HepG2 (cell line): ENCODE measurements around the gene POLR3E. TPM values are rescaled to one million over a fixed set of nuclear protein-coding genes. Genes with fewer than 3 reads are reported as not detected.

Source experiments
- ATAC-seq: fragments of 200-7000 bp; cut with Tn5 transposase; 3 replicates; pipeline ENCODE4 v1.9.1; 2020; ENCODE audit warnings: mild to moderate bottlenecking, moderate library complexity
- BruUV-seq: library from RNA; stranded (reverse); fragments of 400-500 nt; replicated peaks from 2 replicates; lab custom pipeline; 2021; lab: Mats Ljungman, UMichigan
- CTCF ChIA-PET: fragments of 300-600 bp; formaldehyde crosslinking; extraction: SDS; loops from one replicate; lab custom pipeline; 2021; ENCODE audit warnings: low total read pairs, inconsistent platforms, low intra/inter-chr PET ratio; lab: Yijun Ruan, JAX
- POLR2A ChIA-PET: fragments of 350-600 bp; sonication (Branson Sonifier 250); formaldehyde crosslinking; loops from one replicate; lab custom pipeline; 2020; ENCODE audit warnings: antibody characterized with exemption, inconsistent platforms; lab: Yijun Ruan, JAX
- DNase-seq: peaks from one replicate; pipeline ENCODE4 v3.0.0-alpha.2; 2015; ENCODE audit warnings: low spot score
- FAIRE-seq: peaks from 3 replicates; lab custom pipeline; 2011; peaks lifted over from hg19 to GRCh38; lab: Jason Lieb, UNC
- H2AFZ ChIP-seq: one replicate; pipeline ENCODE4 v1.6.1; 2011; ENCODE audit warnings: low read length, inconsistent platforms
- H3K27ac ChIP-seq: fragments of 300-600 bp; 3 replicates; pipeline ENCODE4 v1.8.0; 2011; ENCODE audit warnings: mixed run types, mild to moderate bottlenecking, mixed read lengths, low read length, inconsistent platforms; ENCODE audit not compliant: insufficient read depth; ENCODE audit errors: extremely low read length
- H3K27me3 ChIP-seq, 2 experiments: fragments of 200-600 bp in 1 of 2; 2 replicates in 1 of 2; 3 replicates in 1 of 2; pipeline versions ENCODE4 v1.6.0 to v1.8.0; 2011; ENCODE audit warnings: low read length in 2 of 2, mild to moderate bottlenecking in 2 of 2, moderate library complexity in 2 of 2, inconsistent platforms in 1 of 2; ENCODE audit not compliant: insufficient read depth in 2 of 2, control insufficient read depth in 1 of 2
- H3K36me3 ChIP-seq, 2 experiments: fragments of 200-600 bp in 1 of 2; replicated peaks in 1 of 2; 2 replicates in 1 of 2; 3 replicates in 1 of 2; pipeline versions ENCODE4 v1.5.1 to v1.8.0; 2011; ENCODE audit warnings: low read length in 2 of 2, inconsistent platforms in 1 of 2; ENCODE audit not compliant: insufficient read depth in 2 of 2, control insufficient read depth in 1 of 2
- H3K4me1 ChIP-seq: 2 replicates; pipeline ENCODE4 v1.5.1; 2012; ENCODE audit warnings: low read length, inconsistent platforms; ENCODE audit not compliant: insufficient read depth
- H3K4me2 ChIP-seq: 2 replicates; pipeline ENCODE4 v1.6.0; 2011; ENCODE audit warnings: low read depth, low read length, inconsistent platforms
- H3K4me3 ChIP-seq, 3 experiments: fragments of 200-600 bp in 1 of 3; sonication (generic), shearing (Covaris generic) in 1 of 3; replicated peaks in 1 of 3; 2 replicates each; pipeline ENCODE4 v1.5.1; 2011 to 2016; ENCODE audit warnings: low read length in 3 of 3, inconsistent platforms in 2 of 3, low read depth in 2 of 3, mild to moderate bottlenecking in 2 of 3, control low read depth in 1 of 3, mixed read lengths in 1 of 3; ENCODE audit not compliant: insufficient read depth in 1 of 3
- H3K79me2 ChIP-seq: one replicate; pipeline ENCODE4 v1.6.1; 2011; ENCODE audit warnings: low read length, inconsistent platforms; ENCODE audit not compliant: insufficient read depth
- H3K9ac ChIP-seq: 2 replicates; pipeline ENCODE4 v1.6.0; 2011; ENCODE audit warnings: mild to moderate bottlenecking, low read depth, low read length, inconsistent platforms; ENCODE audit not compliant: insufficient read depth
- H3K9me3 ChIP-seq: 2 replicates; pipeline ENCODE4 v1.5.1; 2012; ENCODE audit warnings: mild to moderate bottlenecking, low read length
- H4K20me1 ChIP-seq: 2 replicates; pipeline ENCODE4 v1.6.0; 2011; ENCODE audit warnings: inconsistent platforms, mild to moderate bottlenecking, low read length, moderate library complexity; ENCODE audit not compliant: insufficient read depth
- BORCS8-MEF2B ChIP-seq: sonication (generic); formaldehyde crosslinking; IDR thresholded peaks from 2 replicates; pipeline ENCODE4 v1.8.0; 2022; ENCODE audit warnings: mild to moderate bottlenecking, missing genetic modification reagents
- CBX1 ChIP-seq: IDR thresholded peaks from one replicate; pipeline ENCODE4 v1.6.1; 2016; ENCODE audit warnings: antibody characterized with exemption, low read depth
- HNRNPLL ChIP-seq: fragments of 200-400 bp; formaldehyde crosslinking; IDR thresholded peaks from 2 replicates; pipeline ENCODE4 v1.6.1; 2017; ENCODE audit warnings: mild to moderate bottlenecking, low read depth, low read length; ENCODE audit not compliant: poor library complexity, severe bottlenecking
- KMT2B ChIP-seq: IDR thresholded peaks from 2 replicates; pipeline ENCODE4 v1.6.1; 2016; ENCODE audit warnings: missing genetic modification reagents, missing compliant biosample characterization
- MAZ ChIP-seq, 2 experiments: sonication (generic) in 1 of 2; formaldehyde crosslinking in 1 of 2; IDR thresholded peaks; 2 replicates each; pipeline versions ENCODE4 v1.5.0 to v1.6.1; 2012 to 2020; ENCODE audit warnings: low read depth in 2 of 2, mild to moderate bottlenecking in 2 of 2, borderline replicate concordance in 1 of 2, improper control_type of control experiment in 1 of 2, low read length in 1 of 2, missing genetic modification reagents in 1 of 2, moderate library complexity in 1 of 2
- MED13 ChIP-seq: sonication (generic); formaldehyde crosslinking; IDR thresholded peaks from 2 replicates; pipeline ENCODE4 v1.5.0; 2020; ENCODE audit warnings: missing genetic modification reagents
- PLRG1 ChIP-seq: fragments of 450-650 bp; conservative IDR thresholded peaks from 2 replicates; pipeline ENCODE4 v1.6.1; 2016
- PRPF4 ChIP-seq: fragments of 200-400 bp; formaldehyde crosslinking; IDR thresholded peaks from 2 replicates; pipeline ENCODE4 v1.6.1; 2016; ENCODE audit warnings: low read length, low read depth; ENCODE audit not compliant: poor library complexity, severe bottlenecking
- RBFOX2 ChIP-seq: fragments of 200-400 bp; formaldehyde crosslinking; IDR thresholded peaks from 2 replicates; pipeline ENCODE4 v1.6.1; 2017; ENCODE audit warnings: low read depth, mild to moderate bottlenecking, low read length
- RFXAP ChIP-seq: sonication (generic); formaldehyde crosslinking; IDR thresholded peaks from 2 replicates; pipeline ENCODE4 v1.4.0; 2020; ENCODE audit warnings: missing genetic modification reagents, borderline replicate concordance
- TBX2 ChIP-seq: sonication (generic); formaldehyde crosslinking; IDR thresholded peaks from 2 replicates; pipeline ENCODE4 v1.5.0; 2020; ENCODE audit warnings: missing genetic modification reagents, mild to moderate bottlenecking, borderline replicate concordance
- ZFAT ChIP-seq: sonication (generic); formaldehyde crosslinking; conservative IDR thresholded peaks from 2 replicates; pipeline ENCODE4 v1.8.1; 2023; ENCODE audit warnings: missing genetic modification reagents, inconsistent platforms
- ZNF430 ChIP-seq: sonication (generic); formaldehyde crosslinking; IDR thresholded peaks from 2 replicates; pipeline ENCODE4 v1.9.0; 2021; ENCODE audit warnings: mild to moderate bottlenecking, missing genetic modification reagents
- ZNF678 ChIP-seq: sonication (generic); formaldehyde crosslinking; IDR thresholded peaks from 2 replicates; pipeline ENCODE4 v1.4.0; 2020; ENCODE audit warnings: mild to moderate bottlenecking, missing genetic modification reagents
- ZSCAN29 ChIP-seq: sonication (generic); formaldehyde crosslinking; conservative IDR thresholded peaks from 2 replicates; pipeline ENCODE4 v1.4.0; 2020; ENCODE audit warnings: mild to moderate bottlenecking, missing genetic modification reagents
- WGBS: methylation state at CpG from one replicate; pipeline ENCODE4 v1.1.6; 2017; ENCODE audit warnings: low lambda C conversion rate; 5-methylcytosine and 5-hydroxymethylcytosine counted together
- in situ Hi-C: cut with HindIII; loops from 2 replicates; pipeline ENCODE4 v1.10.0; 2017; ENCODE audit warnings: low pct_unique_long_range_greater_than_20kb; ENCODE audit not compliant: extremely low pct_ligation_motif_present
- intact Hi-C: fragments of 100-400 bp; cut with micrococcal nuclease; formaldehyde crosslinking; loops from one replicate; pipeline ENCODE4 v1.10.0; 2022; ENCODE audit not compliant: unreplicated experiment
- polyA plus RNA-seq, 8 experiments: library from polyadenylated mRNA; depleted of rRNA in 3 of 8; stranded (reverse) in 7 of 8; unstranded in 1 of 8; fragments of >200 nt; fragmentation: Illumina TruSeq in 4 of 8; extraction: Trizol in 4 of 8; gene quantifications; 2 replicates each; pipeline versions ENCODE4 v1.2.1 to v1.2.3, GENCODE V29; 2011 to 2016; ENCODE audit warnings: low read depth in 4 of 8, missing spikeins in 1 of 8, mixed read lengths in 1 of 8; ENCODE audit not compliant: insufficient read depth in 1 of 8
- total RNA-seq, 5 experiments: library from RNA; depleted of rRNA; stranded (reverse); fragments of >200 nt; fragmentation: Illumina TruSeq; extraction: Trizol; gene quantifications; 2 replicates each; pipeline ENCODE4 v1.2.3, GENCODE V29; 2016; ENCODE audit warnings: low read depth in 1 of 5
- TF ChIP-seq, protein P1 (sequence below): sonication (generic); formaldehyde crosslinking; conservative IDR thresholded peaks from 2 replicates; pipeline ENCODE4 v1.8.0; 2022; ENCODE audit warnings: missing genetic modification reagents
- TF ChIP-seq, protein P2 (sequence below): sonication (generic); formaldehyde crosslinking; IDR thresholded peaks from 2 replicates; pipeline ENCODE4 v1.8.0; 2022; ENCODE audit warnings: mild to moderate bottlenecking, missing genetic modification reagents, borderline replicate concordance
- TF ChIP-seq, protein P3 (sequence below): sonication (generic); formaldehyde crosslinking; IDR thresholded peaks from 2 replicates; pipeline ENCODE4 v1.5.0; 2020; ENCODE audit warnings: missing genetic modification reagents
- TF ChIP-seq, protein P4 (sequence below): sonication (generic); formaldehyde crosslinking; IDR thresholded peaks from 2 replicates; pipeline ENCODE4 v1.4.0; 2020; ENCODE audit warnings: missing genetic modification reagents

POLR3E gene
- total and polyA plus RNA-seq, 2 of the 13 experiments (the other 11 are each of a cell fraction or from before 2014, with no cell fraction given), result 135 to 262 TPM

DNA sequence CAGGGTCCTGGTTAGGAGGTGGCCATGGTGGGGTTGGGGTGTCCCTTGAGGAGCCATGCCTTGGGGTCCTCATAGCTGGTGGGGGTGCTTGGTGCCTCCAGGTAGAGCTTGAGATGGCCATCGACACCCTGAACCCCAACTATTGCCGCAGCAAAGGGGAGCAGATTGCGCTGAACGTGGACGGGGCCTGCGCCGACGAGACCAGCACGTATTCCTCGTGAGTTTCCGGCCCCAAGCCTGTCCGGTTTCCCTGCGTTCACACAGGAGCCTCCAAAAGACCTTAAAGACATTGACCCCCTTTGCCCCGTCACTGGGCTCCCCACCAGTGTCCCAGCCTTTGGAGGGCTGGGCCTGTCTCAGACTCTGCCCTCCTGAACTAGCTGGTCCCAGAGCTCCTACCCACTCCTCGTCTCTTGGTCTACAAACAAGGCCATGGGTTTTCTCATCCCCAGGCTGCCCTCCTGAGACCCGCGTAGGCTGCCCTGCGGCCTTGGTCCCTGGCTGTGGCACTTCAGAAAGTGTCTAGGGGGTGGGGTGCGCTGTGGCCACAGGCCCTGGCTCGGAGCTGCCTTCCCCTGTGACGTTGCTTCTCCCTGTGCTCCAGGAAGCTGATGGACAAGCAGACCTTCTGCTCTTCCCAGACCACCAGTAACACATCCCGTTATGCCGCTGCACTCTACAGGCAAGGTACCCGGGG lies 11.8 kb downstream of the POLR3E start:
- no peak overlapping the region for H2AFZ ChIP-seq
- in situ Hi-C loops, result no loop called here
- no peak overlapping the region for H3K4me2 ChIP-seq
- H3K4me3 ChIP-seq, result no peak overlapping the region
- intact Hi-C loops, result no loop called here
- DNase-seq (no peak), FAIRE-seq (no peak), ATAC-seq (no peak)
- H3K79me2 ChIP-seq, result peaks cover 9% of the 10 kb centered on the region
- H3K9me3 ChIP-seq, result no peaks in the 10 kb centered on the region
- no peak overlapping the region for H3K9ac ChIP-seq
- peaks cover 15% of the 10 kb centered on the region; the same call in 1 of the 2 replicates for H4K20me1 ChIP-seq
- no peaks in the 10 kb centered on the region for H3K4me1 ChIP-seq
- POLR2A ChIA-PET, result interaction anchor here (1.4 kb wide), 1 partner anchor 11 kb away, joined by 3 read pairs; the partner anchor contains the start of gene POLR3E
- CTCF ChIA-PET, result no interaction called here
- H3K36me3 ChIP-seq, result peaks cover 70 to 91% of the 10 kb centered on the region in 2 experiments
- BruUV-seq, result no TSS peak
- 98% methylated on average over 24 of the region's 24 CpGs for WGBS
- no peak overlapping the region for H3K27ac ChIP-seq
- no peaks in the 10 kb centered on the region for H3K27me3 ChIP-seq
- TF ChIP-seq ZSCAN29 (CRISPR knock-in tag) (no peak), HNRNPLL (no peak), TBX2 (CRISPR knock-in tag) (0 out of 2 replicates have a peak, but pooled peaks have one; percentile 18), PRPF4 (no peak), CBX1 (no peak), MED13 (CRISPR knock-in tag) (no peak), RFXAP (CRISPR knock-in tag) (no peak), MAZ (IDR thresholded peaks at IDR 0.05; ENCODE audit: borderline replicate concordance, low read depth, low read length) (no peak), MAZ (CRISPR knock-in tag; IDR thresholded peaks at IDR 0.05; ENCODE audit: low read depth) (0 out of 2 replicates have a peak, but pooled peaks have one; percentile 20), ZNF678 (no peak), PLRG1 (no peak), BORCS8-MEF2B (0 out of 2 replicates have a peak, but pooled peaks have one; percentile 22), ZFAT (CRISPR knock-in tag) (no peak), RBFOX2 (peak; percentile 36; the same call in 1 of the 2 replicates), KMT2B (CRISPR knock-in tag) (no peak), ZNF430 (no peak)
- TF ChIP-seq, protein P1, sequence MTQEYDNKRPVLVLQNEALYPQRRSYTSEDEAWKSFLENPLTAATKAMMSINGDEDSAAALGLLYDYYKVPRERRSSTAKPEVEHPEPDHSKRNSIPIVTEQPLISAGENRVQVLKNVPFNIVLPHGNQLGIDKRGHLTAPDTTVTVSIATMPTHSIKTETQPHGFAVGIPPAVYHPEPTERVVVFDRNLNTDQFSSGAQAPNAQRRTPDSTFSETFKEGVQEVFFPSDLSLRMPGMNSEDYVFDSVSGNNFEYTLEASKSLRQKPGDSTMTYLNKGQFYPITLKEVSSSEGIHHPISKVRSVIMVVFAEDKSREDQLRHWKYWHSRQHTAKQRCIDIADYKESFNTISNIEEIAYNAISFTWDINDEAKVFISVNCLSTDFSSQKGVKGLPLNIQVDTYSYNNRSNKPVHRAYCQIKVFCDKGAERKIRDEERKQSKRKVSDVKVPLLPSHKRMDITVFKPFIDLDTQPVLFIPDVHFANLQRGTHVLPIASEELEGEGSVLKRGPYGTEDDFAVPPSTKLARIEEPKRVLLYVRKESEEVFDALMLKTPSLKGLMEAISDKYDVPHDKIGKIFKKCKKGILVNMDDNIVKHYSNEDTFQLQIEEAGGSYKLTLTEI, result no peak
- TF ChIP-seq, protein P2, sequence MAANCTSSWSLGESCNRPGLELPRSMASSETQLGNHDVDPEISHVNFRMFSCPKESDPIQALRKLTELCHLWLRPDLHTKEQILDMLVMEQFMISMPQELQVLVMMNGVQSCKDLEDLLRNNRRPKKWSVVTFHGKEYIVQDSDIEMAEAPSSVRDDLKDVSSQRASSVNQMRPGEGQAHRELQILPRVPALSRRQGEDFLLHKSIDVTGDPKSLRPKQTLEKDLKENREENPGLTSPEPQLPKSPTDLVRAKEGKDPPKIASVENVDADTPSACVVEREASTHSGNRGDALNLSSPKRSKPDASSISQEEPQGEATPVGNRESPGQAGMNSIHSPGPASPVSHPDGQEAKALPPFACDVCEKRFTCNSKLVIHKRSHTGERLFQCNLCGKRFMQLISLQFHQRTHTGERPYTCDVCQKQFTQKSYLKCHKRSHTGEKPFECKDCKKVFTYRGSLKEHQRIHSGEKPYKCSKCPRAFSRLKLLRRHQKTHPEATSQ (CRISPR knock-in tag), result no peak
- TF ChIP-seq, protein P3, sequence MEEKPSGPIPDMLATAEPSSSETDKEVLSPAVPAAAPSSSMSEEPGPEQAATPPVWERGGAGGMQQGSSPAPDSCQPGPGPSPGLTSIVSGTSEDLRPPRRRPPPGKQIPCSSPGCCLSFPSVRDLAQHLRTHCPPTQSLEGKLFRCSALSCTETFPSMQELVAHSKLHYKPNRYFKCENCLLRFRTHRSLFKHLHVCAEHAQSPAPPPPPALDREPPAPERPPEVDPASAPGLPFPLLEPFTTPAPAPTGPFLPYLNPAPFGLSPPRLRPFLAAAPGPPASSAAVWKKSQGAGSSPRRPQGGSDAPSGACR (CRISPR knock-in tag), result no peak
- TF ChIP-seq, protein P4, sequence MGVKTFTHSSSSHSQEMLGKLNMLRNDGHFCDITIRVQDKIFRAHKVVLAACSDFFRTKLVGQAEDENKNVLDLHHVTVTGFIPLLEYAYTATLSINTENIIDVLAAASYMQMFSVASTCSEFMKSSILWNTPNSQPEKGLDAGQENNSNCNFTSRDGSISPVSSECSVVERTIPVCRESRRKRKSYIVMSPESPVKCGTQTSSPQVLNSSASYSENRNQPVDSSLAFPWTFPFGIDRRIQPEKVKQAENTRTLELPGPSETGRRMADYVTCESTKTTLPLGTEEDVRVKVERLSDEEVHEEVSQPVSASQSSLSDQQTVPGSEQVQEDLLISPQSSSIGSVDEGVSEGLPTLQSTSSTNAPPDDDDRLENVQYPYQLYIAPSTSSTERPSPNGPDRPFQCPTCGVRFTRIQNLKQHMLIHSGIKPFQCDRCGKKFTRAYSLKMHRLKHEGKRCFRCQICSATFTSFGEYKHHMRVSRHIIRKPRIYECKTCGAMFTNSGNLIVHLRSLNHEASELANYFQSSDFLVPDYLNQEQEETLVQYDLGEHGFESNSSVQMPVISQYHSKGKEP (CRISPR knock-in tag), result no peak
